Umbilical cord (tissue), 2 donors: ENCODE results near the gene PPP1R10. TPM values are rescaled to one million over a fixed set of nuclear protein-coding genes. Genes with fewer than 3 reads are reported as not detected.
"Not testable (repeated sequence)": the region's sequence is repeated elsewhere in the genome, so short reads cannot be mapped to it uniquely, and the experiment has no call there.

Experiments used
- DNase-seq: peaks from one replicate; pipeline ENCODE4 v3.0.0-alpha.2; 2015; ENCODE audit warnings: low spot score
- total RNA-seq: library from RNA; depleted of rRNA; stranded (reverse); fragments of >200 nt; gene quantifications from one replicate; pipeline ENCODE4 v1.2.3, GENCODE V29; 2014; ENCODE audit warnings: low replicate concordance; ENCODE audit not compliant: insufficient read depth

PPP1R10 gene
- 11.3 TPM for total RNA-seq

- peak; percentile 100 for DNase-seq
These were observed at the start of gene PPP1R10 for GRCh38 chr6:30616811-30617564. PPP1R10 (minus strand) TSS chr6:30617243; CDS start chr6:30609944, 7,299 bp downstream.

GRCh38 chr6:30666300-30666699, 49.3 kb upstream of the PPP1R10 start:
- not testable (repeated sequence) for DNase-seq

- no peak for DNase-seq
These were observed 48.1 kb upstream of the PPP1R10 start for GRCh38 chr6:30664994-30665767.

- DNase-seq, result not testable (repeated sequence)
These were observed 40.9 kb upstream of the PPP1R10 start for GRCh38 chr6:30657922-30658321.

DNA sequence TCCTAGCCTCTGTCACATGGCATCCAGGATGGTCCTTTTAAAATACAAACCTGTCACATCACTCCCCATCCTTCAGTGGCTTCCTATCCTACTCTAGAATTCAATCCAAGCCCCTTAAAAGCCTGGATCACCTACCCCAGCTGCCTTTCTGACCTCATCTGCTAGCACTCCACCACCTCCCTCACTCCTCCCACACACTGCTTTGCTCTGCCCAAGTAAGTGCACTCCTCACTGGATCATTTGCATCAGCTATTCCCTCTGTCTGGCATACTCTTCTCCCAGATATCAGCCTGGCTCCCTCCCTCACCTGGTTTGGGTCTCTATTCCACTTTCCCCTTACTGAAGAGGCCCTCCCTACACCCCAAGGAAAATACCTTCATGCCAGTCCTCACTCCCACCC, 40.4 kb upstream of the PPP1R10 start:
- no peak for DNase-seq

- DNase-seq, result no peak
These were observed 39.5 kb upstream of the PPP1R10 start for GRCh38 chr6:30656513-30656912.

DNA sequence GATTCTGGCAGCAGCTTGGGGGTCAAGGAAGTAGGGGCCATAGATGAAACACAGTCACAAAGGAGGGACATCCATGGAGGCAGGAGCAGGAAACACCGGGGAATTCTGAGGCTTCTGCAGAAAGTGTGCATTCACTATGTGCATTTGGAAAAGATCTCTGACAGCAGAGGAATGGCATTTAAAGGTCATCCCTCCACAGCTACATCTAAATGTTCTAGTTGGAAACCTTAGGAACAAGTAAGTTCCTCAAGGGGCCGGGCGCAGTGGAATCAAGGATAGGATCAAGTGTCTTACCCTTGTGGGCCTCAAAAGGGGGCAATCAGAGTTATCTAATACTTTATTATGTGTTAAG, 38.7 kb upstream of the PPP1R10 start:
- no peak for DNase-seq

DNA sequence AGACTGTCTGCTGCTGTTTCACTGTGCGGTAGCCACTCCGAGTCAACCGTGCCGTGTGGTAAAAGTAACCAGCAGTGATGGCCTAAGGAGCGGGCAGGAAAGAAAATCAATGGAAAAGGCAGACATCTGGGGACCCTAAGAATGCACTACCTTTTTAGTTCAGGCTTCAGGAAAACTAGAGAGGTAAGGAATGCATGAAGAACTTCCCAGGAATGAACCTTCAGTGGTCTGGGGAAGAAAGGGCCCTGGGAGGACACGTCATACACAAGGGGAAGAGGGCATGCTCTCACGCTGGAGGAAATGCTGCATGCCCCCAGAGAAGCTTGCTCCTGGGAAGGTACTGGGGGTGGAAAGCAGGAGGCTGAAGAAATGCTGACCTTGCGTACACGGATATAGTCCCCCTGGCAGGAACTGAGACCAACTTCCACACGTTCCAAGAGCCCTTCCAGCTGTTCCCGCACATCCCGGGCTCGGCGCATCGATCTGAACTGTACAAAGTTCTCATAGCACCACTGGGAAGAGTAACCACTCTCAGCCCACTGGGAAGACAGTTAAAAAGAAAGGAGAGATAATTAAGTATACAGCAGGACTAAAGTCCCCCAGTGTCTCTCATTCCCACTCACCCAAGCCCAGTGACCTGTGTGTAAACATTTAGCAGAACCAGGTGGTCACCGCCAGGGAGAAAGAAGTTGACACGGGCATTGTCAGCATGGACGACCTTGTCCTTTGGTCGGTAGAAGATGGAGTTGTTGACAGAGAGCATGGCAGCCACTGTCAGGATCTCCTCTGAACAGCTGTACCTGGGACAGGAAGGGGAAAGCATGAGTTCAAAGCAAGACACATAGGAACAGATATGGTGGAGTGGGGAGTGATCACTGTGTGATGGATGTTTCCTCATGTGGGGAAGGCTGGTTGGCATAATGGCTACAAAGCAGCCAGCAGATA, 38.0 kb upstream of the PPP1R10 start:
- DNase-seq, result no peak

GRCh38 chr6:30651143-30651542, 34.1 kb upstream of the PPP1R10 start:
- DNase-seq, result no peak

DNA sequence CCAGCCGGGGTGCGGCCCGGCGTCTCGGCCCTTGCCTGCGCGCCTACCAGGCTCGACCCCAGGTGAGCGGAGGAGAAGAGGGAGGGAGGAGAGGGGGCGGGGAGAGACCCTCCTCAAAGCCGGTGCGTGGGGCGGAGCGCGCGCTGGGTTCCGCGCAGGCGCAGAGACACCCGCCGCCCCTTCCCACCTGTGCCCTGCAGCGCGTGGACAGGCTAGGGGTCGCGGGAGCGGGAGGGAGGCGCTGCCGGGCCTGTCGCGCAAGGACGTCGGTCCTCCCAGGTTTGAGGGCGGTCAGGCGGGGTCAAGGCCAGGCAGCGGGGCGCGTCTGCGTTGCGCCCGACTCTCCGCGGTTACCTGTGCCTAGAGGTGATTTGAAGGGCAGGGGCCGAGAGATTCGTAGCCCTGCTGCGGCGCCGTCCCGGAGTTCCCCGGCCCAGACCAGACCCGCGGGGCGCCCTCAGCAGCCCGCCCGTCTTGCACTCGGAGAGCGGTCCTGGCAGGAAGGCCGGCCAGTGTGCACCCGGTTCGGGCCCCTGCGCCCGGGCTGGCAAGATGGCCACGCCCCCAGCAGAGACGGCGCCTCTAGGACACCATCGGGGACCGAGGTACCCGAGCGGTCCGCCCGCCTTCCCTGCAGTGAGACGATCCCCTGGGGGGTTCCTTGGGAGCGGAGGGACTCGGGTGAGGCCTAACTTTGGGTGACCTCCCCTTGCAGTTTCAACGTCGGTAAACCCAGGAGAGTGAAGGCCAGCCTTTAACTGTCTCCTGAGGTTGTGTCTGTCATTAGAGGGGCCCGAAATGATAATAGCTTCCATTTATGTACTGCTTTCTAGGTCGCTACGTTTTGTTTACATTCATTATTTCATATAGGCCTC, 30.4 kb upstream of the PPP1R10 start:
- DNase-seq, result peak; percentile 67

- peak; percentile 97 for DNase-seq
These were observed 29.6 kb upstream of the PPP1R10 start, which contains the start of gene C6orf136 for GRCh38 chr6:30646450-30647241. C6orf136 (plus strand) TSS chr6:30647133; CDS start chr6:30647232, 99 bp downstream.

DNA sequence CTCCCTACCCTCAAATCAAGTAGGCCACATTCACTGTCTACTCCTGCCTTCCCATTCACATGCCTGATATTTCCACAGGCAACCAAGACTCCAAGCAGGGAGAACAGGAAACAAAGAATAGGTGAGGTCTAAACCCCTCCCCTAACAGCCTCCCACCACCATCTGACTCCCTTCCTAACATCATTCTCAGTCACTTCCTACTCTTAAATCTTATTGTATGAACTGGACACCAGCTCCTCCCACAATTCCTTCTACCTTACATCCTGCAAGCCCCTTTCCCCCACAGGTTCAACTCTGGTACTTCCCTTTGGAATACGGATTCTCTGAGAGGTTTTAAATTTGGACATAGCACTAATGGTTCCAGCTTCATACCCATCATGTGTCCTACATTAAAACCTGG, 28.9 kb upstream of the PPP1R10 start:
- DNase-seq, result no peak

DNA sequence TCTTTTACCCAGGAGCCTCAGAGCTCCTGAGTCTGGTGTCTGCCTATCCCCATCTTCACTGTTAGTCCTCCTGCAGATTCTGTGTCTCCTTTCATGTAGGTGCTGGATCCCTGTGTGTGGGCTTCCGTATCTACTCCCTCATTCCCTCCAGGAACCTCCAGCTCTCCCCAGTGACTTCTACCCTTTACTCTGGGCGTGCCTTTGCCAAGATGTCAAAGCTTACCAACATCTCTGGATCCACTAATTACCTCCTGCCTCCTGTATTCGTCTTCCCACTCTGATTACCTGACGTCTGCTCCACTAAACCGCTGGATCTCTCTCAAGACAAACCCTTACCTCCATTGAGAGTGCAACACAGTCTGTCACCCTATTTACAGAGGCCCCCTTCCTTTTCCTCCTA, 27.7 kb upstream of the PPP1R10 start:
- no peak for DNase-seq

DNA sequence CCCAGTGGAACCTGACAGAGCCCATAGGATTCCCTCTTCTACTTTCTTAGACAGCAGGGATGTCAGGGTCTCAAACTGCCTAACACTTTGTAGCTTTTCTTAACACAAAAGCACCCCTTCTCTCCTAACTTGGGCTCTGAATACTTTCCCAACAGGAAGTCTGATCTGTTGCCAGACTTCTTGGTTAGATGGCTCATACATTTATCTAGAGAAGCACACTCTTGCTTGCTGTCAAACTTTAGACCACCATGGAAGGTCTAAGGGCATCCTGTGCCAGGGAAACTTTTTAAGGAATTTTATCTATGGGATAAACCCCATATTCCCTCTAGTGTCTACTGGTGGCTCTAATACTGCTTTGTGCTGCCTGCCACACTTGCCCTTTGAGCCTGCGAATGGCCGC, 26.6 kb upstream of the PPP1R10 start:
- DNase-seq, result no peak

DNA sequence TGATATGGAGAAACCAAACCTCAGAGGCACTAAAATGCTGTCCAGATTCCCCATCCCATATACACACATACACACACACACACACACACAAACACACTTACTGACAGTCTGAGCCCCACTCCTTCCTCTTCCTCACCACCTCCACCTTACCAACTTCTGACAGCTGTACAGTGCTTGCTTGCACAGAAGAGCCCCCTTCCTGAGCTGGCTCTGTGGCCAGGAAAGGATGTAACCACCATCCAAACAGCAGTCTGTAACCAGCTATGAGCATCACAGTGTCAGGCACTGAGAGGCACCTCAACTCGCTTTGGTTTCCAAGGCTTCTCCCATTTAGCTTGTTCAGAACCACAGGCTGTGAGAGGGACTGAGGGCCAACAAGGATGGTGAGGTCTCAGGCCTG, 24.0 kb upstream of the PPP1R10 start:
- DNase-seq, result no peak

- DNase-seq, result no peak
These were observed 23.4 kb upstream of the PPP1R10 start for GRCh38 chr6:30640481-30640880.

GRCh38 chr6:30635834-30636233, 18.8 kb upstream of the PPP1R10 start:
- DNase-seq, result no peak

GRCh38 chr6:30626484-30627366, 9.7 kb upstream of the PPP1R10 start, which contains the start of gene ATAT1:
ATAT1 (plus strand) TSS chr6:30626874.
- DNase-seq, result peak; percentile 90

DNA sequence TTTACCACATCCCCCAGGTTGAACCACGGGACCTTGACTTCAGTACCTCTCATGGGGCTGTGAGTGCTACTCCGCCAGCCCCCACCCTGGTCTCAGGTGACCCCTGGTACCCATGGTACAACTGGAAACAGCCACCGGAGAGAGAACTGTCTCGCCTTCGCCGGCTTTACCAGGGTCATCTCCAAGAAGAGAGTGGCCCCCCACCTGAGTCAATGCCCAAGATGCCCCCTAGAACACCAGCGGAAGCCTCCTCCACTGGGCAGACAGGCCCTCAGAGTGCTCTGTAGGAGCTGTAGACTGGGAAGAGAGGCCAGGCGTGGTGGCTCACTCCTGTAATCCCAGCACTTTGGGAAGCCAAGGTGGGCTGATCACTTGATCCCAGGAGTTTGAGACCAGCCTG, 8.5 kb upstream of the PPP1R10 start:
- DNase-seq, result no peak
